ENCODE data around the gene GALNTL6. TPM values are rescaled to one million over a fixed set of nuclear protein-coding genes. Genes with fewer than 3 reads are reported as not detected.
A peak's percentile ranks its signal among the peaks of the same experiment; 100 is the strongest.
"Not testable (repeated sequence)": the region's sequence is repeated elsewhere in the genome, so short reads cannot be mapped to it uniquely, and the experiment has no call there.

Gene GALNTL6
- total RNA-seq, 1 donor from 2014 or later: not detected

- no peak for DNase-seq
These were observed 1074.8 kb downstream of the GALNTL6 start for GRCh38 chr4:172887959-172888358.

GRCh38 chr4:172892300-172892699, 1079.1 kb downstream of the GALNTL6 start:
- peak; percentile 31 for DNase-seq

GRCh38 chr4:172895699-172896098, 1082.5 kb downstream of the GALNTL6 start:
- no peak for DNase-seq

- DNase-seq: no peak
These were observed 1083.8 kb downstream of the GALNTL6 start for GRCh38 chr4:172897046-172897445.

GRCh38 chr4:172898715-172899114, 1085.5 kb downstream of the GALNTL6 start:
- no peak for DNase-seq

- no peak for DNase-seq
These were observed 1086.7 kb downstream of the GALNTL6 start for GRCh38 chr4:172899861-172900260.

GRCh38 chr4:172900900-172901299, 1087.7 kb downstream of the GALNTL6 start:
- no peak for DNase-seq

- not testable (repeated sequence) for DNase-seq
These were observed 1099.3 kb downstream of the GALNTL6 start for GRCh38 chr4:172912468-172912867.

GRCh38 chr4:172917403-172917802, 1104.2 kb downstream of the GALNTL6 start:
- DNase-seq: not testable (repeated sequence)

- no peak for DNase-seq
These were observed 1106.1 kb downstream of the GALNTL6 start for GRCh38 chr4:172919269-172919668.

- peak; percentile 28 for DNase-seq
These were observed 1114.1 kb downstream of the GALNTL6 start for GRCh38 chr4:172927096-172927814.

GRCh38 chr4:172928347-172928746, 1115.1 kb downstream of the GALNTL6 start:
- DNase-seq: no peak

GRCh38 chr4:172938072-172938829, 1125.0 kb downstream of the GALNTL6 start:
- no peak for DNase-seq

- no peak for DNase-seq
These were observed 1125.7 kb downstream of the GALNTL6 start for GRCh38 chr4:172938870-172939269.

GRCh38 chr4:172942840-172943239, 1129.6 kb downstream of the GALNTL6 start:
- no peak for DNase-seq

- DNase-seq: no peak
These were observed 1132.4 kb downstream of the GALNTL6 start for GRCh38 chr4:172945611-172946010.

GRCh38 chr4:172946503-172946902, 1133.3 kb downstream of the GALNTL6 start:
- no peak for DNase-seq

GRCh38 chr4:172947594-172947993, 1134.4 kb downstream of the GALNTL6 start:
- no peak for DNase-seq

GRCh38 chr4:172950990-172951389, 1137.8 kb downstream of the GALNTL6 start:
- DNase-seq: no peak

GRCh38 chr4:172951679-172952451, 1138.7 kb downstream of the GALNTL6 start:
- no peak for DNase-seq

GRCh38 chr4:172953896-172954568, 1140.8 kb downstream of the GALNTL6 start:
- no peak for DNase-seq

GRCh38 chr4:172956340-172956739, 1143.1 kb downstream of the GALNTL6 start:
- not testable (repeated sequence) for DNase-seq

- DNase-seq: no peak
These were observed 1144.0 kb downstream of the GALNTL6 start for GRCh38 chr4:172957216-172957615.

Measured in dermis blood vessel endothelial cell (primary cell).